WTC11 (cell line): Measurements from ENCODE around the gene MSH2. TPM values are rescaled to one million over a fixed set of nuclear protein-coding genes. Genes with fewer than 3 reads are reported as not detected.

ENCODE experiments used
- ATAC-seq: fragments of 200-7000 bp; cut with Tn5 transposase; 2 replicates; pipeline ENCODE4 v1.10.0; 2021; ENCODE audit warnings: mild to moderate bottlenecking, moderate library complexity
- CTCF ChIA-PET: fragments of 300-600 bp; sonication (Branson Sonifier 250); formaldehyde crosslinking; loops from one replicate; lab custom pipeline; 2021; ENCODE audit warnings: antibody characterized with exemption; lab: Charles Lee
- POLR2A ChIA-PET: fragments of 350-600 bp; sonication (Branson Sonifier 250); formaldehyde crosslinking; loops from one replicate; lab custom pipeline; 2021; ENCODE audit warnings: antibody characterized with exemption; lab: Charles Lee
- DNase-seq: peaks from one replicate; pipeline ENCODE4 v3.0.0; 2021; ENCODE audit warnings: low spot score
- H3K27ac Mint-ChIP-seq: 2 replicates; pipeline ENCODE4 v1.8.0; 2021; ENCODE audit warnings: mixed read lengths
- H3K27me3 Mint-ChIP-seq: 2 replicates; pipeline ENCODE4 v1.8.0; 2021; ENCODE audit warnings: low read depth, mild to moderate bottlenecking, moderate library complexity, mixed read lengths
- H3K36me3 Mint-ChIP-seq: 2 replicates; pipeline ENCODE4 v1.8.0; 2021; ENCODE audit warnings: mixed read lengths
- H3K4me1 Mint-ChIP-seq: 2 replicates; pipeline ENCODE4 v1.8.0; 2022; ENCODE audit warnings: mixed read lengths
- H3K4me3 Mint-ChIP-seq: 2 replicates; pipeline ENCODE4 v1.8.0; 2021; ENCODE audit warnings: mild to moderate bottlenecking, moderate library complexity, mixed read lengths
- H3K9me3 Mint-ChIP-seq: 2 replicates; pipeline ENCODE4 v1.8.0; 2021; ENCODE audit warnings: mixed read lengths
- ELF4 ChIP-seq: sonication (generic); formaldehyde crosslinking; IDR thresholded peaks from 2 replicates; pipeline ENCODE4 v1.8.1; 2022; ENCODE audit warnings: low read depth, mild to moderate bottlenecking, moderate library complexity, missing genetic modification reagents
- ERG ChIP-seq: fragments of 250-450 bp; sonication (Bioruptor Pico); IDR thresholded peaks from 2 replicates; pipeline ENCODE4 v1.8.0; 2021; ENCODE audit warnings: mild to moderate bottlenecking
- ETV6 ChIP-seq: sonication (generic); formaldehyde crosslinking; IDR thresholded peaks from 2 replicates; pipeline ENCODE4 v1.8.1; 2022; ENCODE audit warnings: mild to moderate bottlenecking, missing genetic modification reagents
- GABPB1 ChIP-seq: sonication (generic); formaldehyde crosslinking; IDR thresholded peaks from 2 replicates; pipeline ENCODE4 v1.8.1; 2023; ENCODE audit warnings: mild to moderate bottlenecking, missing genetic modification reagents
- GTF2I ChIP-seq: fragments of 250-450 bp; sonication (Bioruptor Pico); conservative IDR thresholded peaks from 2 replicates; pipeline ENCODE4 v1.4.0; 2021; ENCODE audit warnings: mild to moderate bottlenecking
- JAZF1 ChIP-seq: fragments of 250-450 bp; sonication (Bioruptor Pico); IDR thresholded peaks from 2 replicates; pipeline ENCODE4 v1.9.0; 2021; ENCODE audit warnings: moderate library complexity, mild to moderate bottlenecking, inconsistent platforms
- MAX ChIP-seq: sonication (generic); formaldehyde crosslinking; IDR thresholded peaks from 2 replicates; pipeline ENCODE4 v1.8.0; 2022; ENCODE audit warnings: mild to moderate bottlenecking, missing genetic modification reagents
- NR2C2 ChIP-seq: sonication (generic); formaldehyde crosslinking; IDR thresholded peaks from 2 replicates; pipeline ENCODE4 v1.8.0; 2022; ENCODE audit warnings: mild to moderate bottlenecking, missing genetic modification reagents
- OVOL2 ChIP-seq: fragments of 250-450 bp; sonication (Bioruptor Pico); IDR thresholded peaks from 2 replicates; pipeline ENCODE4 v1.9.0; 2021; ENCODE audit warnings: mild to moderate bottlenecking, borderline replicate concordance
- PRRX2 ChIP-seq: fragments of 250-450 bp; sonication (Bioruptor Pico); IDR thresholded peaks from 2 replicates; pipeline ENCODE4 v1.8.0; 2021; ENCODE audit warnings: mild to moderate bottlenecking
- SOX15 ChIP-seq: fragments of 250-450 bp; sonication (Bioruptor Pico); IDR thresholded peaks from 2 replicates; pipeline ENCODE4 v1.9.0; 2021; ENCODE audit warnings: mild to moderate bottlenecking
- SP1 ChIP-seq: sonication (generic); formaldehyde crosslinking; conservative IDR thresholded peaks from 2 replicates; pipeline ENCODE4 v1.8.1; 2022; ENCODE audit warnings: missing genetic modification reagents
- TEAD1 ChIP-seq: sonication (generic); formaldehyde crosslinking; IDR thresholded peaks from 2 replicates; pipeline ENCODE4 v1.8.0; 2022; ENCODE audit warnings: mild to moderate bottlenecking, missing genetic modification reagents
- TEAD4 ChIP-seq: sonication (generic); formaldehyde crosslinking; IDR thresholded peaks from 2 replicates; pipeline ENCODE4 v1.8.0; 2022; ENCODE audit warnings: mild to moderate bottlenecking, missing genetic modification reagents
- ZMAT4 ChIP-seq: fragments of 250-450 bp; sonication (Bioruptor Pico); IDR thresholded peaks from 2 replicates; pipeline ENCODE4 v1.9.0; 2021; ENCODE audit warnings: mild to moderate bottlenecking
- ZNF121 ChIP-seq: sonication (generic); formaldehyde crosslinking; IDR thresholded peaks from 2 replicates; pipeline ENCODE4 v1.8.0; 2023; ENCODE audit warnings: missing genetic modification reagents
- ZNF138 ChIP-seq: sonication (generic); formaldehyde crosslinking; conservative IDR thresholded peaks from 2 replicates; pipeline ENCODE4 v1.8.1; 2022; ENCODE audit warnings: mild to moderate bottlenecking, moderate library complexity, missing genetic modification reagents
- ZNF281 ChIP-seq: sonication (generic); formaldehyde crosslinking; IDR thresholded peaks from 2 replicates; pipeline ENCODE4 v1.8.0; 2023; ENCODE audit warnings: mild to moderate bottlenecking, missing genetic modification reagents
- ZNF396 ChIP-seq: fragments of 250-450 bp; sonication (Bioruptor Pico); IDR thresholded peaks from 2 replicates; pipeline ENCODE4 v1.8.0; 2021; ENCODE audit warnings: mild to moderate bottlenecking, moderate library complexity, borderline replicate concordance
- ZNF416 ChIP-seq: fragments of 250-450 bp; sonication (Bioruptor Pico); IDR thresholded peaks from 2 replicates; pipeline ENCODE4 v1.9.0; 2021; ENCODE audit warnings: mild to moderate bottlenecking, inconsistent platforms
- total RNA-seq: library from RNA; stranded (reverse); gene quantifications from 3 replicates; pipeline ENCODE4 v1.2.3, GENCODE V29; 2021
- TF ChIP-seq, protein P1 (sequence below): fragments of 250-450 bp; sonication (Bioruptor Pico); IDR thresholded peaks from 2 replicates; pipeline ENCODE4 v1.9.0; 2021; ENCODE audit warnings: moderate library complexity, mild to moderate bottlenecking, inconsistent platforms, borderline replicate concordance
- TF ChIP-seq, protein P2 (sequence below): sonication (generic); formaldehyde crosslinking; conservative IDR thresholded peaks from 2 replicates; pipeline ENCODE4 v1.8.1; 2022; ENCODE audit warnings: mild to moderate bottlenecking, missing genetic modification reagents

The MSH2 gene
- total RNA-seq, 1 experiment from 2014 or later: 244 TPM

- ChIA-PET POLR2A (interaction anchor here (0.7 kb wide), 1 partner anchor 1588 kb away, joined by 11 read pairs; no protein-coding TSS in a partner anchor), CTCF (interaction anchor here (1.1 to 3.1 kb wide), 4 partner anchors 14 to 51 kb away, joined by 3 to 29 read pairs (median 10); no protein-coding TSS in a partner anchor)
- ATAC-seq (peak; percentile 11), DNase-seq (peak; percentile 49)
- H3K27me3 Mint-ChIP-seq: peaks cover 9% of the 10 kb centered on the region
- H3K4me3 Mint-ChIP-seq: no peak overlapping the region
- H3K9me3 Mint-ChIP-seq: no peaks in the 10 kb centered on the region
- peaks cover 59% of the 10 kb centered on the region for H3K36me3 Mint-ChIP-seq
- peaks cover 24% of the 10 kb centered on the region for H3K4me1 Mint-ChIP-seq
- peak overlapping the region; percentile 20; the same call in 1 of the 2 replicates for H3K27ac Mint-ChIP-seq
- TF ChIP-seq, protein P1, sequence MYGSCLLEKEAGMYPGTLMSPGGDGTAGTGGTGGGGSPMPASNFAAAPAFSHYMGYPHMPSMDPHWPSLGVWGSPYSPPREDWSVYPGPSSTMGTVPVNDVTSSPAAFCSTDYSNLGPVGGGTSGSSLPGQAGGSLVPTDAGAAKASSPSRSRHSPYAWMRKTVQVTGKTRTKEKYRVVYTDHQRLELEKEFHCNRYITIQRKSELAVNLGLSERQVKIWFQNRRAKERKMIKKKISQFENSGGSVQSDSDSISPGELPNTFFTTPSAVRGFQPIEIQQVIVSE (CRISPR knock-in tag): no peak
- TF ChIP-seq ETV6 (CRISPR knock-in tag) (no peak), TEAD1 (CRISPR knock-in tag) (no peak), ZNF121 (no peak)
These were observed 29.2 kb upstream of the MSH2 start for GRCh38 chr2:47373747-47374146.

DNA sequence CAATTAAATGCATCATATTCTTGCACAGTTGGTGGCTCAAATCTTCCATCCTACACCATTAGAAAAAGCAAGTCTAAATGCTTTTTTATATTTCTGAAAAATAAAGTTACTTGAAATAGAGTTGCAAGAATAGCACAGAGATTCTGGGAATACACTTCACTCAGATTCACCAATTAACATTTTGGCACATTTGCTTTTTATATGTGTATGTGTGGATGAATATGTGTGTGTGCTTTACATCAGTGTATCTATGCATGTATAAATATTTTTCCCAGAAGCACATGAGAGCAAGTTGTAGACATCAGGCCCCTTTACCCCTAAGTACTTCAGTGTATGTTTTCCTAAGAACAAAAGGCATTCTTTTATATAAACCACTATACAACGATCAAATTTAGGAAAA is 27.6 kb upstream of the MSH2 start:
- no peak overlapping the region for H3K4me3 Mint-ChIP-seq
- no peaks in the 10 kb centered on the region for H3K9me3 Mint-ChIP-seq
- H3K36me3 Mint-ChIP-seq: peaks cover 75% of the 10 kb centered on the region
- ChIA-PET CTCF (interaction anchor here (1.2 to 3.1 kb wide), 5 partner anchors 13 to 52 kb away, joined by 3 to 17 read pairs (median 8); partner anchors contain the start of gene MSH2), POLR2A (no interaction called here)
- H3K27ac Mint-ChIP-seq: no peak overlapping the region
- DNase-seq (no peak), ATAC-seq (no peak)
- peaks cover 22% of the 10 kb centered on the region for H3K4me1 Mint-ChIP-seq
- peaks cover 9% of the 10 kb centered on the region for H3K27me3 Mint-ChIP-seq
- TF ChIP-seq SOX15 (CRISPR knock-in tag) (no peak), PRRX2 (CRISPR knock-in tag) (no peak), GTF2I (CRISPR knock-in tag) (no peak), ELF4 (CRISPR knock-in tag) (no peak), TEAD4 (CRISPR knock-in tag) (no peak), ZNF416 (no peak), OVOL2 (CRISPR knock-in tag) (no peak), ZNF138 (CRISPR knock-in tag) (no peak), ZNF396 (no peak), NR2C2 (CRISPR knock-in tag) (no peak), ETV6 (CRISPR knock-in tag) (no peak), JAZF1 (CRISPR knock-in tag) (no peak), GABPB1 (no peak), ZNF281 (CRISPR knock-in tag) (no peak), ZNF121 (no peak), SP1 (CRISPR knock-in tag) (no peak), MAX (no peak), ERG (CRISPR knock-in tag) (no peak), ZMAT4 (no peak)
- TF ChIP-seq, protein P2, sequence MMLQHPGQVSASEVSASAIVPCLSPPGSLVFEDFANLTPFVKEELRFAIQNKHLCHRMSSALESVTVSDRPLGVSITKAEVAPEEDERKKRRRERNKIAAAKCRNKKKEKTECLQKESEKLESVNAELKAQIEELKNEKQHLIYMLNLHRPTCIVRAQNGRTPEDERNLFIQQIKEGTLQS (CRISPR knock-in tag): no peak
